ENCODE results near the gene EPHB6. TPM values are rescaled to one million over a fixed set of nuclear protein-coding genes. Genes with fewer than 3 reads are reported as not detected.

EPHB6 gene
- total RNA-seq, 1 donor from 2014 or later: 15.7 TPM

DNA sequence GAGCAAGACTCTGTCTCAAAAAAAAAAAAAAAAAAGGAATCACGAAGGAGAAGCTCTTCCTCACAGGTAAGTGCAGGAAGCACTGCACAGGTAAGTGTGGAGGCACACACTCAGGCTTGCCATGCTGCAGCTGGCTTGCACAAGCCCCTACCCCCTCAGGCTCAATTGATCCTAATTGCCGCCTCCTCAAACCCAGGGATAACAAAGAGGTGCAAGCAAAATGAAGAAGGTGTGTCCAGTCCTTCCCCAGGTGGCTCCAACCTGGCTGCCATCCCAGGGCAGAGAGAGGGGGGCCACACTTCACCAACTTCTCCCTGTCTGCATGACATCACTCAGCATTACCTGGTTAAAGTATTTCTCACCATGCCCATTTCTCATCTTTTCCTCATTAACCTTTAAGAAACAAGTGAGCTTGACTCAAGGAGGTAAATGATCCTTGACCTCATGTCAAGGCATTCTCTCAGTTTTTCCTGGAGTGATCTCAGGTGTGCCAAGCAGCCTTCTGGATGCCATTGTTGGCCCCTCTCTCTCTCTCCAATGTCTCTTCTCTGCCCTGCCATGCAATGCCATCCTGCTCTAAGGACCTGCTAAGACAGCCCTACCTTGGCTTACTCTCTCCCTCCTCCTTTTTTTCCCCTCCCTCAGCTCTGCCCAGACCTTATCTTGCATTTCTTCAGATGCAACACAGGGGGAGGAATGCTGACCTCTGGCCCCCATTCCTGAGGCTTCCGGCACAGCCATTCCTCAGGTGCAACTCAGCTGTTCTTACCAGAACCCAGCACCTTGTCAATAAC is 43.7 kb downstream of the EPHB6 start:
- H3K9me3 Mint-ChIP-seq (ENCODE audit: unreplicated experiment): peaks cover 7% of the 10 kb centered on the region
- FAIRE-seq: no peak
- peaks cover 3% of the 10 kb centered on the region for H3K27me3 ChIP-seq (ENCODE audit: insufficient read depth, low read length)
- no peaks in the 10 kb centered on the region for H3K36me3 ChIP-seq (ENCODE audit: insufficient read depth, low read length)
- H2AFZ ChIP-seq (ENCODE audit: low read depth, low read length): no peak overlapping the region
- H3K4me2 ChIP-seq (ENCODE audit: low read length): no peak overlapping the region
- no peak overlapping the region for H3K4me3 ChIP-seq (ENCODE audit: insufficient read depth, low read depth, low read length)
- TF ChIP-seq CTCF (IDR thresholded peaks at IDR 0.05; ENCODE audit: insufficient read depth, low read depth, low read length) (no peak), EZH2 (IDR thresholded peaks at IDR 0.05; ENCODE audit: insufficient read depth, low read length) (no peak)
- H3K4me1 ChIP-seq (ENCODE audit: insufficient read depth, low read length): no peaks in the 10 kb centered on the region
- H3K79me2 ChIP-seq (ENCODE audit: insufficient read depth, low read length): no peaks in the 10 kb centered on the region
- no peak overlapping the region for H3K27ac ChIP-seq (ENCODE audit: low read depth, low read length)
- H3K9me3 ChIP-seq (ENCODE audit: insufficient read depth, low read depth, low read length): no peaks in the 10 kb centered on the region
- no peaks in the 10 kb centered on the region for H4K20me1 ChIP-seq (ENCODE audit: insufficient read depth, low read length)
- H3K27me3 Mint-ChIP-seq (ENCODE audit: low read depth, unreplicated experiment): peaks cover 40% of the 10 kb centered on the region
- H3K9ac ChIP-seq (ENCODE audit: low read length): no peak overlapping the region
- no peak overlapping the region for H3K27ac Mint-ChIP-seq (ENCODE audit: unreplicated experiment)
- H3K4me3 Mint-ChIP-seq (ENCODE audit: unreplicated experiment): no peak overlapping the region
- H3K36me3 Mint-ChIP-seq (ENCODE audit: low read depth, unreplicated experiment): peaks cover 4% of the 10 kb centered on the region
- H3K4me1 Mint-ChIP-seq (ENCODE audit: low read depth, unreplicated experiment): no peaks in the 10 kb centered on the region
- no peak for DNase-seq (ENCODE audit: low read depth)

DNA sequence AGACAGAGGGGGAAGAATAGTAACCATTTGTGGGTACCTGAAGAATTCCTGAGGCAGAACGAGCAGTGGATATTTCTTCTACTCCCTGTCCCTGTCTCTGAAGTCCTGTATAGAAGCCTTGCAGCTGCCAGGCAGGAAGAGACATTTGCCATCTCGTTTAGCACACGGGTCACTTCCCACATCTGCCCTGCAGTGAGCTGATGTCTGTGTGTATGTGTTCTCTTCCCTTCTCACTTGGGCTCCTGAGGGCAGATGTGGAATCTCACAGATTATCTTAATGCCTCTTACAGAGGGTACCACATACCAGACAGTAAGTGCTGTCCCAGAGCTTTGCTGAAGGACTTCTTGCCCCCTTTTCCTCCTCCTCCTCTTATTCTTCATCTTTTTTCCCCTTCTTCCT is 44.8 kb downstream of the EPHB6 start:
- Mint-ChIP-seq H3K27me3 (ENCODE audit: low read depth, unreplicated experiment) (peaks cover 37% of the 10 kb centered on the region), H3K4me1 (ENCODE audit: low read depth, unreplicated experiment) (no peaks in the 10 kb centered on the region), H3K9me3 (ENCODE audit: unreplicated experiment) (peaks cover 7% of the 10 kb centered on the region), H3K27ac (ENCODE audit: unreplicated experiment) (no peak overlapping the region), H3K36me3 (ENCODE audit: low read depth, unreplicated experiment) (peaks cover 4% of the 10 kb centered on the region), H3K4me3 (ENCODE audit: unreplicated experiment) (no peak overlapping the region)
- Histone ChIP-seq H4K20me1 (ENCODE audit: insufficient read depth, low read length) (no peaks in the 10 kb centered on the region), H3K9me3 (ENCODE audit: insufficient read depth, low read depth, low read length) (peaks cover 2% of the 10 kb centered on the region), H3K4me2 (ENCODE audit: low read length) (no peak overlapping the region), H3K36me3 (ENCODE audit: insufficient read depth, low read length) (no peaks in the 10 kb centered on the region), H3K79me2 (ENCODE audit: insufficient read depth, low read length) (no peaks in the 10 kb centered on the region), H3K9ac (ENCODE audit: low read length) (no peak overlapping the region), H3K4me1 (ENCODE audit: insufficient read depth, low read length) (no peaks in the 10 kb centered on the region), H3K4me3 (ENCODE audit: insufficient read depth, low read depth, low read length) (no peak overlapping the region), H3K27ac (ENCODE audit: low read depth, low read length) (no peak overlapping the region), H2AFZ (ENCODE audit: low read depth, low read length) (no peak overlapping the region), H3K27me3 (ENCODE audit: insufficient read depth, low read length) (peaks cover 3% of the 10 kb centered on the region)
- TF ChIP-seq EZH2 (IDR thresholded peaks at IDR 0.05; ENCODE audit: insufficient read depth, low read length) (no peak), CTCF (IDR thresholded peaks at IDR 0.05; ENCODE audit: insufficient read depth, low read depth, low read length) (no peak)
- DNase-seq (ENCODE audit: low read depth) (no peak), FAIRE-seq (no peak)
